Astrocyte (in vitro differentiated cells and primary cell): ENCODE measurements around the gene ENPEP. TPM values are rescaled to one million over a fixed set of nuclear protein-coding genes. Genes with fewer than 3 reads are reported as not detected.

Experiments used
- total RNA-seq: library from RNA; stranded (reverse); gene quantifications from 2 replicates; pipeline ENCODE4 v1.2.1, GENCODE V29; 2021

The ENPEP gene
- total RNA-seq, 1 donor from 2014 or later, result 1.7 TPM

Other genes with a start within 250 kb of the ENPEP start
- 3.8 and 4.2 TPM in 2 replicates for gene PITX2, start 146.9 kb downstream of the ENPEP start, total RNA-seq